ENCODE data around the gene CDC42BPA. TPM values are rescaled to one million over a fixed set of nuclear protein-coding genes. Genes with fewer than 3 reads are reported as not detected.

CDC42BPA gene
- total RNA-seq, 1 experiment from 2014 or later = 30.1 TPM

DNA sequence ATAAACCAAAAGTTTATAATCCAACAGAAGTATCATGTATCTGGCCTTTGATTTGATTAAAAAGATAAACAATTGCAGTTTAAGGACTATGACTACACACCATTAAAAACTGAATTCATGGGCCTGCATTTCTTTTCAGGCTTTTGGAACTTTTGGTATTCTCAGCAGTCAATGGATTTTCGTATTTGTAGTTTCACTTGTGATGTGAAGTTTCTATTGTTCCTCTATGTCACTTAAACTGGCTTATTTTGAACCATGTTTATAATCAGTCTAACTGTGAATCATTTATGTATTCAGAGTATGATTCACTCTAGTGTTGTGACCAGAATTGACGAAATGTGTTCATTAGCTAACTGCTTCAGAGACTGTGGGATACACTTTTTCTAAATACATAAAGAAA, 245.3 kb downstream of the CDC42BPA start:
- Histone ChIP-seq H4K5ac (ENCODE audit: insufficient read length, low read depth, low read length) (no peak overlapping the region), H3K18ac (ENCODE audit: insufficient read length, low read depth, low read length) (no peak overlapping the region), H3K79me1 (ENCODE audit: insufficient read depth, low read depth, low read length, poor library complexity, severe bottlenecking) (no peaks in the 10 kb centered on the region), H2AFZ (ENCODE audit: low read length) (no peak overlapping the region), H3K56ac (ENCODE audit: insufficient read length, low read depth, low read length) (no peak overlapping the region), H3K14ac (ENCODE audit: insufficient read depth, low read length) (no peak overlapping the region), H2BK20ac (ENCODE audit: low read depth, low read length, poor library complexity, severe bottlenecking) (no peak overlapping the region), H3K23me2 (ENCODE audit: insufficient read length, low read depth, low read length, poor library complexity, severe bottlenecking) (no peaks in the 10 kb centered on the region), H4K91ac (ENCODE audit: insufficient read length, low read depth, low read length) (no peak overlapping the region), H4K20me1 (ENCODE audit: control insufficient read depth, insufficient read depth, insufficient read length) (no peaks in the 10 kb centered on the region), H3K27me3 (ENCODE audit: insufficient read depth, low read length) (no peaks in the 10 kb centered on the region), H3K4me2 (ENCODE audit: insufficient read depth, insufficient read length, low read length) (no peak overlapping the region), H3K27ac (ENCODE audit: insufficient read length, low read depth, low read length) (no peak overlapping the region), H3K9ac (ENCODE audit: extremely low read depth, insufficient read length, low read length) (no peak overlapping the region), H3K4ac (ENCODE audit: low read depth, low read length) (no peak overlapping the region), H3K79me2 (ENCODE audit: insufficient read depth, low read length) (no peaks in the 10 kb centered on the region), H3K23ac (ENCODE audit: insufficient read length, low read depth, low read length) (no peak overlapping the region), H2BK5ac (ENCODE audit: insufficient read length, low read length) (no peak overlapping the region), H2BK15ac (ENCODE audit: low read depth, low read length) (no peak overlapping the region), H2BK12ac (ENCODE audit: insufficient read length, low read depth, low read length) (no peak overlapping the region), H4K8ac (replicated peaks; ENCODE audit: insufficient read length, low read depth, low read length) (no peak overlapping the region), H3K4me1 (ENCODE audit: insufficient read depth, low read length) (no peaks in the 10 kb centered on the region), H2BK120ac (ENCODE audit: low read depth, low read length, poor library complexity, severe bottlenecking) (no peak overlapping the region), H2AK5ac (ENCODE audit: insufficient read length, low read length) (no peak overlapping the region), H3K9me3 (ENCODE audit: control insufficient read depth, low read depth, low read length) (no peaks in the 10 kb centered on the region), H3T11ph (ENCODE audit: low read length) (no peak overlapping the region)
- Mint-ChIP-seq H3K9me3 (no peaks in the 10 kb centered on the region), H3K27me3 (ENCODE audit: low read depth) (no peaks in the 10 kb centered on the region), H3K4me1 (peaks cover 10 to 12% of the 10 kb centered on the region in 2 experiments), H3K27ac (peak overlapping the region in 1 of 3 experiments; percentile 51; a peak in 1 of 7 replicates), H3K36me3 (ENCODE audit: insufficient read depth in 1 of 3, low read depth in 3 of 3) (peaks cover 0 to 4% (median 0%) of the 10 kb centered on the region in 3 experiments; a peak in 2 of 7 replicates), H3K4me3 (no peak overlapping the region)
- TF ChIP-seq, protein P1, sequence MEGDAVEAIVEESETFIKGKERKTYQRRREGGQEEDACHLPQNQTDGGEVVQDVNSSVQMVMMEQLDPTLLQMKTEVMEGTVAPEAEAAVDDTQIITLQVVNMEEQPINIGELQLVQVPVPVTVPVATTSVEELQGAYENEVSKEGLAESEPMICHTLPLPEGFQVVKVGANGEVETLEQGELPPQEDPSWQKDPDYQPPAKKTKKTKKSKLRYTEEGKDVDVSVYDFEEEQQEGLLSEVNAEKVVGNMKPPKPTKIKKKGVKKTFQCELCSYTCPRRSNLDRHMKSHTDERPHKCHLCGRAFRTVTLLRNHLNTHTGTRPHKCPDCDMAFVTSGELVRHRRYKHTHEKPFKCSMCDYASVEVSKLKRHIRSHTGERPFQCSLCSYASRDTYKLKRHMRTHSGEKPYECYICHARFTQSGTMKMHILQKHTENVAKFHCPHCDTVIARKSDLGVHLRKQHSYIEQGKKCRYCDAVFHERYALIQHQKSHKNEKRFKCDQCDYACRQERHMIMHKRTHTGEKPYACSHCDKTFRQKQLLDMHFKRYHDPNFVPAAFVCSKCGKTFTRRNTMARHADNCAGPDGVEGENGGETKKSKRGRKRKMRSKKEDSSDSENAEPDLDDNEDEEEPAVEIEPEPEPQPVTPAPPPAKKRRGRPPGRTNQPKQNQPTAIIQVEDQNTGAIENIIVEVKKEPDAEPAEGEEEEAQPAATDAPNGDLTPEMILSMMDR (conservative IDR thresholded peaks at IDR 0.05) = no peak
- no peak for DNase-seq
- WGBS (ENCODE audit: extremely low coverage, insufficient read length, low lambda C conversion rate) = no CpG with 5 or more reads among the region's 2 CpGs

Measured in H9 (cell line).